ENCODE results near the gene POTEE.
"Not testable (repeated sequence)": the region's sequence is repeated elsewhere in the genome, so short reads cannot be mapped to it uniquely, and the experiment has no call there.

POTEE gene

GRCh38 chr2:131209030-131209772, at the start of gene POTEE:
POTEE (plus strand) TSS chr2:131209536; CDS start chr2:131218403, 8,867 bp downstream.
- not testable (repeated sequence) for DNase-seq

- DNase-seq: not testable (repeated sequence)
Measured at GRCh38 chr2:131165562-131165961, 43.8 kb upstream of the POTEE start.

GRCh38 chr2:131168538-131168937, 40.8 kb upstream of the POTEE start:
- no peak for DNase-seq

- not testable (repeated sequence) for DNase-seq
Measured at GRCh38 chr2:131178050-131178449, 31.3 kb upstream of the POTEE start.

- peak; percentile 11 for DNase-seq
Measured at GRCh38 chr2:131178721-131179418, 30.5 kb upstream of the POTEE start.

- not testable (repeated sequence) for DNase-seq
Measured at GRCh38 chr2:131181451-131181850, 27.9 kb upstream of the POTEE start.

- not testable (repeated sequence) for DNase-seq
Measured at GRCh38 chr2:131193421-131193820, 15.9 kb upstream of the POTEE start.

GRCh38 chr2:131196186-131196585, 13.2 kb upstream of the POTEE start:
- DNase-seq: not testable (repeated sequence)

GRCh38 chr2:131201098-131201497, 8.2 kb upstream of the POTEE start:
- DNase-seq: no peak

GRCh38 chr2:131207839-131208238, 1.5 kb upstream of the POTEE start:
- DNase-seq: not testable (repeated sequence)

GRCh38 chr2:131209773-131210104, 403 bp downstream of the POTEE start:
- DNase-seq: not testable (repeated sequence)

- DNase-seq: not testable (repeated sequence)
Measured at GRCh38 chr2:131210434-131211211, 1.3 kb downstream of the POTEE start.

GRCh38 chr2:131217238-131217986, 8.1 kb downstream of the POTEE start:
- DNase-seq: not testable (repeated sequence)

GRCh38 chr2:131235543-131236449, 26.5 kb downstream of the POTEE start:
- DNase-seq: not testable (repeated sequence)
